Measurements from ENCODE around the gene TCP10L.
"Not testable (repeated sequence)": the region's sequence is repeated elsewhere in the genome, so short reads cannot be mapped to it uniquely, and the experiment has no call there.

Gene TCP10L

DNA sequence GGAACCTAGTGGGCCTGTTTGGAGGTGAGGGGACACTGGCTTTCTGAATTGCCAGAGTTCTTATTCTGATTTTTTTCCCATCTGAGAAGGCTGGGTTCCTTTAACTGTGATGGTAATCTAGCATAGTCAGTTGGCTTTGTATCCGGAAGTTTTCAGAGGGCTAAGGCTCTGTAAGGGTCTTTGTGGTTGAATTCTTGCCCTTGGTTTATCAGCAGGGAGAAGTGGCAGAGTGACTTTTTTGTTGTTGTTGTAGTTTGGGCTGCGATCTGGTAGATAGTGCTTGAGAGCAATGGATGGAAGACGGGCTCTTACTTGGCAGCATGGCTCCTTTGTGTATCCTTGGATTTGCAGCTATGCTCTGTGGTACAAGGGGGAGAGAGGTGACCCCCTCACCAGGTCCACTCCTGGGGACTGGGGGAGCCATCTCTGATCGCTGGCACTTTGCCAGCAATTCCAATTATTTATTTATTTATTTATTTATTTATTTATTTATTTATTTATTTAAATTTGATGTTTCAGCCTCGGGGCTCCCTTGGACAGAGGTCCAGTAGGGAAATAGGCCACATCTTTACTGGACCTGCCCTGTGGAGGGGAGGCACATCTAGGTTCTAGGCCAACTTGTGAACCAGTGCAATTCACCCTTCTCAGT, 18.5 kb downstream of the TCP10L start:
- DNase-seq (ENCODE audit: low read depth), result no peak
- TF ChIP-seq, protein P1, sequence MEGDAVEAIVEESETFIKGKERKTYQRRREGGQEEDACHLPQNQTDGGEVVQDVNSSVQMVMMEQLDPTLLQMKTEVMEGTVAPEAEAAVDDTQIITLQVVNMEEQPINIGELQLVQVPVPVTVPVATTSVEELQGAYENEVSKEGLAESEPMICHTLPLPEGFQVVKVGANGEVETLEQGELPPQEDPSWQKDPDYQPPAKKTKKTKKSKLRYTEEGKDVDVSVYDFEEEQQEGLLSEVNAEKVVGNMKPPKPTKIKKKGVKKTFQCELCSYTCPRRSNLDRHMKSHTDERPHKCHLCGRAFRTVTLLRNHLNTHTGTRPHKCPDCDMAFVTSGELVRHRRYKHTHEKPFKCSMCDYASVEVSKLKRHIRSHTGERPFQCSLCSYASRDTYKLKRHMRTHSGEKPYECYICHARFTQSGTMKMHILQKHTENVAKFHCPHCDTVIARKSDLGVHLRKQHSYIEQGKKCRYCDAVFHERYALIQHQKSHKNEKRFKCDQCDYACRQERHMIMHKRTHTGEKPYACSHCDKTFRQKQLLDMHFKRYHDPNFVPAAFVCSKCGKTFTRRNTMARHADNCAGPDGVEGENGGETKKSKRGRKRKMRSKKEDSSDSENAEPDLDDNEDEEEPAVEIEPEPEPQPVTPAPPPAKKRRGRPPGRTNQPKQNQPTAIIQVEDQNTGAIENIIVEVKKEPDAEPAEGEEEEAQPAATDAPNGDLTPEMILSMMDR (IDR thresholded peaks at IDR 0.05; ENCODE audit: control insufficient read depth, extremely low read depth, insufficient read depth), result no peak
- no peak overlapping the region for H3K4me3 ChIP-seq (ENCODE audit: low read depth, low read length)

DNA sequence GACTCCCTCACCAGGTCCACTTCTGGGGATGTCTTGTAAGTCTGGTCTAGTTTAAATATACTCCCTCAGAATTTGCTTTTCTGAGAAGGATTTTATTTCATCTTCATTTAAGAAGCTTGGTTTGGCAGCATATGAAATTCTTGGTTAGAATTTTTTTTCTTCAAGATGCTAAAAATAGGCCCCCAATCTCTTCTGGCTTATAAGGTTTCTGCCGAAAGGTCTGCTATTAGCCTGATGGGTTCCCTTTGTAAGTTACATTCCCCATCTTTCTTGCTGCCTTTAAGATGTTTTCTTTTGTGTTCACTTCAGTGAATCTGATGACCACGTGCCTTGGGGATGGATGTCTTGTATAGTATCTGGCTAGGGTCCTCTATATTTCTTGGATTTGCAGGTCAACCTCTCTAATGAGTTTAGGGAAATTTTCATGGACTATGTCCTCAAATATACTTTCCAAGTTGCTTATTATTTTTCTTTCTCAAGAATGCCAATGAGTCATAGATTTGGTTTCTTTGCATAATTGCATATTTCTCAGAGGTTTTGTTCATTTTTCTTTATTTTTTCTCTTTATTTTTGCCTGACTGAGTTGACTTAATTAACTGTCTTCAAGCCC, 19.4 kb downstream of the TCP10L start:
- TF ChIP-seq, protein P1 (IDR thresholded peaks at IDR 0.05; ENCODE audit: control insufficient read depth, extremely low read depth, insufficient read depth), result no peak
- no peak for DNase-seq (ENCODE audit: low read depth)
- no peak overlapping the region for H3K4me3 ChIP-seq (ENCODE audit: low read depth, low read length)

DNA sequence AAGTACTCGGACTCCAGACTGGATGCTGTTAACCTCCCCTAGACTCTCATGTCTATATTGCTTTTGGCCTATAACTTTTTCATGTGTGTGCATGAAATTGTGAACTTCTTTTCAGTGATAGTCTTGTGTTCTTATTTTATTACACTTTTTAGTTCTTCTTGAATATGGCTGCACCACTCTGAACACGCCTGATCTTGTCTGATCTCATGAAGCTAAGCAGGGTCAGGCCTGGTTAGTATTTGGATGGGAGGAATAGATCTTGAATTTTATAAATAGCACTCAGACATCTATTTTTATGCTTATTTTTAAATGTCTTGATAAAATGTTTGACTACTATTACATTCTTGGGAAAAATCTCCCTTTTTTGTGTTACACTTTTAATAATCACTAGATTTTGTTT, 22.4 kb downstream of the TCP10L start:
- TF ChIP-seq, protein P1 (IDR thresholded peaks at IDR 0.05; ENCODE audit: control insufficient read depth, extremely low read depth, insufficient read depth), result no peak
- no peak for DNase-seq (ENCODE audit: low read depth)

DNA sequence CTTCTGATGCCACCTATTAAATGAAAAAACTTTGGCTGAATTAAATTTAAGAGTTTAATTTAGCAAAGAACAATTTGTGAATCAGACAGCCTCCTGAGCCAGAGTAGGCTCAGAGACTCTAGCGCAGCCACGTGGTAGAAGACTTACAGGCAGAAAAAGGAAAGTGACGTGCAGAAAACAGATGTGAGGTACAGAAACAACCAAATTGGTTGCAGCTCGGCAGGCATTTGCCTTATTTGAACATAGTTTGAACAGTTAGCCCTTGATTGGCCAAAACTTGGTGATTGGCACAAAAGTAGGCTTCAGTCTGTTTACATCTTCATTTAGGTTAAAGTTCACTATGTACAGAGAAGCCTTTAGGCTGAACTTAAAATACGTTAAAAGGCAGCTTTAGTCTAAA, 22.9 kb downstream of the TCP10L start:
- TF ChIP-seq, protein P1 (IDR thresholded peaks at IDR 0.05; ENCODE audit: control insufficient read depth, extremely low read depth, insufficient read depth), result peak; percentile 47
- DNase-seq (ENCODE audit: low read depth), result no peak

More for the DNA sequence above, 22.4 kb downstream of the TCP10L start:
- no peak overlapping the region for H3K4me3 ChIP-seq (ENCODE audit: low read depth, low read length)

DNA sequence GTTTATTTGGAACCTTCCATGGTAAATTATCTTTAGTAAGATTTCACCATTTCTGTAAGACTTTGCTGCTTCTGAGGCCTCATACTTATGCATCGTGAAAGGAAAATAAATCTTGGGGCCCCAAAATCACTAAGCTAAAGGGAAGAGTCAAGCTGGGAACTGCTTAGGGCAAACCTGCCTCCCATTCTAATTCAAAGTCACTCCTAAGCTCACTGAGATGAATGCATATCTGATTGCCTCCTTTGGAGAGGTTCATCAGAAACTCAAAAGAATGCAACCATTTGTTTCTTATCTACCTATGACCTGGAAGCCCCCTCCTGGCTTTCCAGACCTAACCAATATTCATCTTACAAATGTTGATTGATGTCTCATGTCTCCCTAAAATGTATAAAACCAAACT, 23.8 kb downstream of the TCP10L start:
- not testable (repeated sequence) for DNase-seq (ENCODE audit: low read depth); H3K4me3 ChIP-seq (ENCODE audit: low read depth, low read length)

More for the DNA sequence above, 22.9 kb downstream of the TCP10L start:
- H3K4me3 ChIP-seq (ENCODE audit: low read depth, low read length), result no peak overlapping the region

- no peak for DNase-seq (ENCODE audit: low read depth)
- no peak overlapping the region for H3K4me3 ChIP-seq (ENCODE audit: low read depth, low read length)
- TF ChIP-seq, protein P1 (IDR thresholded peaks at IDR 0.05; ENCODE audit: control insufficient read depth, extremely low read depth, insufficient read depth), result no peak
Measured at GRCh38 chr21:32560896-32561295, 24.4 kb downstream of the TCP10L start.

GRCh38 chr21:32559006-32559610, 26.2 kb downstream of the TCP10L start:
- peak; percentile 18 for DNase-seq (ENCODE audit: low read depth)
- H3K4me3 ChIP-seq (ENCODE audit: low read depth, low read length), result no peak overlapping the region

More at GRCh38 chr21:32559006-32559610, 26.2 kb downstream of the TCP10L start:
- TF ChIP-seq, protein P1 (IDR thresholded peaks at IDR 0.05; ENCODE audit: control insufficient read depth, extremely low read depth, insufficient read depth), result no peak
